Fibroblast of pulmonary artery (primary cell): ENCODE data around the gene AGAP1.

Source experiments
- DNase-seq: peaks from one replicate; pipeline ENCODE4 v3.0.0-alpha.2; 2010; ENCODE audit warnings: low read depth
- H3K4me3 ChIP-seq: replicated peaks from 2 replicates; pipeline ENCODE4 v1.5.1; 2011; ENCODE audit warnings: low read depth, mild to moderate bottlenecking, control low read depth, low read length, moderate library complexity
- CTCF ChIP-seq: IDR thresholded peaks from 2 replicates; pipeline ENCODE4 v1.5.1; 2011; ENCODE audit warnings: mild to moderate bottlenecking, control low read depth, low read length, inconsistent platforms; ENCODE audit errors: missing control alignments

Gene AGAP1

GRCh38 chr2:235976516-235976915 is 482.7 kb downstream of the AGAP1 start:
- no peak for DNase-seq
- H3K4me3 ChIP-seq: no peak overlapping the region
- no peak for TF ChIP-seq CTCF

GRCh38 chr2:235976956-235977355 is 483.1 kb downstream of the AGAP1 start:
- no peak for DNase-seq
- no peak for TF ChIP-seq CTCF
- no peak overlapping the region for H3K4me3 ChIP-seq

GRCh38 chr2:235977445-235977844 is 483.6 kb downstream of the AGAP1 start:
- H3K4me3 ChIP-seq: no peak overlapping the region
- DNase-seq: no peak
- TF ChIP-seq CTCF: no peak

GRCh38 chr2:235978022-235978421 is 484.2 kb downstream of the AGAP1 start:
- no peak for TF ChIP-seq CTCF
- H3K4me3 ChIP-seq: no peak overlapping the region
- no peak for DNase-seq

GRCh38 chr2:235979037-235979436 is 485.2 kb downstream of the AGAP1 start:
- H3K4me3 ChIP-seq: no peak overlapping the region
- no peak for DNase-seq
- no peak for TF ChIP-seq CTCF

GRCh38 chr2:235979753-235980435 is 486.1 kb downstream of the AGAP1 start:
- H3K4me3 ChIP-seq: no peak overlapping the region
- no peak for TF ChIP-seq CTCF
- DNase-seq: no peak

GRCh38 chr2:235981631-235982030 is 487.8 kb downstream of the AGAP1 start:
- H3K4me3 ChIP-seq: no peak overlapping the region
- DNase-seq: no peak
- no peak for TF ChIP-seq CTCF
